Neural cell (in vitro differentiated cells): Measurements from ENCODE around the gene TRIM5. TPM values are rescaled to one million over a fixed set of nuclear protein-coding genes. Genes with fewer than 3 reads are reported as not detected.

Experiments
- H2AFZ ChIP-seq: fragments of 200-600, 300-800 bp; sonication (generic), shearing (Covaris generic); 2 replicates; pipeline ENCODE4 v1.6.0; 2014; ENCODE audit warnings: low read depth, mild to moderate bottlenecking, antibody characterized with exemption, low read length, moderate library complexity
- H3F3A ChIP-seq: fragments of 200-600 bp; shearing (Covaris generic); 2 replicates; pipeline ENCODE4 v1.6.1; 2016; ENCODE audit warnings: mild to moderate bottlenecking, moderate library complexity, mixed read lengths, antibody characterized with exemption, low read length; ENCODE audit not compliant: insufficient read depth, poor library complexity, severe bottlenecking
- H3K27ac ChIP-seq: fragments of 200-600, 300-800 bp; sonication (generic), shearing (Covaris generic); 2 replicates; pipeline ENCODE4 v1.5.1; 2014; ENCODE audit warnings: mild to moderate bottlenecking, low read length, moderate library complexity
- H3K27me3 ChIP-seq: fragments of 300-800, 200-600 bp; sonication (generic), shearing (Covaris generic); 2 replicates; pipeline ENCODE4 v1.6.0; 2014; ENCODE audit warnings: mild to moderate bottlenecking, low read depth, low read length, moderate library complexity; ENCODE audit not compliant: insufficient read depth
- H3K36me3 ChIP-seq: fragments of 300-800, 200-600 bp; sonication (generic), shearing (Covaris generic); 2 replicates; pipeline ENCODE4 v1.5.1; 2014; ENCODE audit warnings: mild to moderate bottlenecking, antibody characterized with exemption, low read length, moderate library complexity; ENCODE audit not compliant: insufficient read depth
- H3K4me2 ChIP-seq: fragments of 300-800, 200-600 bp; sonication (generic), shearing (Covaris generic); 2 replicates; pipeline ENCODE4 v1.6.0; 2014; ENCODE audit warnings: mild to moderate bottlenecking, low read length
- H3K4me3 ChIP-seq: fragments of 300-800, 200-600 bp; sonication (generic), shearing (Covaris generic); 2 replicates; pipeline ENCODE4 v1.5.1; 2014; ENCODE audit warnings: mild to moderate bottlenecking, low read length, moderate library complexity
- H3K79me2 ChIP-seq: fragments of 200-600 bp; shearing (Covaris generic); replicated peaks from 2 replicates; pipeline ENCODE4 v1.6.0; 2014; ENCODE audit warnings: mild to moderate bottlenecking, low read length, moderate library complexity; ENCODE audit not compliant: insufficient read depth
- H3K9ac ChIP-seq: fragments of 300-800, 200-600 bp; sonication (generic), shearing (Covaris generic); 2 replicates; pipeline ENCODE4 v1.6.1; 2016; ENCODE audit warnings: mild to moderate bottlenecking, low read length, mixed read lengths
- H3K9me2 ChIP-seq: fragments of 200-600 bp; shearing (Covaris generic); 2 replicates; pipeline ENCODE4 v1.6.1; 2016; ENCODE audit warnings: mild to moderate bottlenecking, low read length, mixed read lengths; ENCODE audit not compliant: insufficient read depth
- H3K9me3 ChIP-seq: fragments of 200-600, 300-800 bp; sonication (generic), shearing (Covaris generic); 2 replicates; pipeline ENCODE4 v1.6.1; 2016; ENCODE audit warnings: mild to moderate bottlenecking, mixed run types, low read length, moderate library complexity, mixed read lengths
- H4K20me1 ChIP-seq: fragments of 200-600 bp; shearing (Covaris generic); 2 replicates; pipeline ENCODE4 v1.6.1; 2016; ENCODE audit warnings: mild to moderate bottlenecking, mixed run types; ENCODE audit not compliant: insufficient read depth
- EP300 ChIP-seq: fragments of 450-650 bp; conservative IDR thresholded peaks from 2 replicates; pipeline ENCODE4 v1.6.1; 2014; ENCODE audit warnings: antibody characterized with exemption, mild to moderate bottlenecking, moderate library complexity; ENCODE audit not compliant: poor library complexity, severe bottlenecking
- EZH2 ChIP-seq: fragments of 200-600, 300-800 bp; shearing (Covaris generic), sonication (generic); IDR thresholded peaks from 2 replicates; pipeline ENCODE4 v1.6.1; 2014; ENCODE audit warnings: antibody characterized with exemption, low read length, borderline replicate concordance, mild to moderate bottlenecking; ENCODE audit not compliant: insufficient read depth, poor library complexity, severe bottlenecking
- MXI1 ChIP-seq: fragments of 450-650 bp; conservative IDR thresholded peaks from 2 replicates; pipeline ENCODE4 v1.6.1; 2014; ENCODE audit warnings: antibody characterized with exemption, mild to moderate bottlenecking; ENCODE audit not compliant: poor library complexity, severe bottlenecking
- POLR2AphosphoS5 ChIP-seq: IDR thresholded peaks from 2 replicates; pipeline ENCODE4 v1.6.1; 2012
- RAD21 ChIP-seq: fragments of 450-650 bp; conservative IDR thresholded peaks from 2 replicates; pipeline ENCODE4 v1.6.1; 2014; ENCODE audit warnings: antibody characterized with exemption, mild to moderate bottlenecking, moderate library complexity
- SMC3 ChIP-seq: fragments of 450-650 bp; conservative IDR thresholded peaks from 2 replicates; pipeline ENCODE4 v1.6.1; 2014; ENCODE audit warnings: antibody characterized with exemption, mild to moderate bottlenecking, moderate library complexity; ENCODE audit not compliant: poor library complexity
- TAF1 ChIP-seq: IDR thresholded peaks from 2 replicates; pipeline ENCODE4 v1.6.1; 2012; ENCODE audit warnings: low read depth
- polyA plus RNA-seq: library from polyadenylated mRNA; depleted of rRNA; stranded (reverse); fragments of >200 nt; gene quantifications from 2 replicates; pipeline ENCODE4 v1.2.3, GENCODE V29; 2014
- TF ChIP-seq, protein P1 (sequence below): fragments of 450-650 bp; IDR thresholded peaks from 2 replicates; pipeline ENCODE4 v1.5.1; 2014; ENCODE audit warnings: antibody characterized with exemption, mild to moderate bottlenecking, moderate library complexity; ENCODE audit not compliant: poor library complexity, severe bottlenecking
- TF ChIP-seq, protein P2 (sequence below): IDR thresholded peaks from 2 replicates; pipeline ENCODE4 v1.6.1; 2012; ENCODE audit warnings: borderline replicate concordance

Gene TRIM5
- polyA plus RNA-seq, 1 donor from 2014 or later, result 2.0 TPM

DNA sequence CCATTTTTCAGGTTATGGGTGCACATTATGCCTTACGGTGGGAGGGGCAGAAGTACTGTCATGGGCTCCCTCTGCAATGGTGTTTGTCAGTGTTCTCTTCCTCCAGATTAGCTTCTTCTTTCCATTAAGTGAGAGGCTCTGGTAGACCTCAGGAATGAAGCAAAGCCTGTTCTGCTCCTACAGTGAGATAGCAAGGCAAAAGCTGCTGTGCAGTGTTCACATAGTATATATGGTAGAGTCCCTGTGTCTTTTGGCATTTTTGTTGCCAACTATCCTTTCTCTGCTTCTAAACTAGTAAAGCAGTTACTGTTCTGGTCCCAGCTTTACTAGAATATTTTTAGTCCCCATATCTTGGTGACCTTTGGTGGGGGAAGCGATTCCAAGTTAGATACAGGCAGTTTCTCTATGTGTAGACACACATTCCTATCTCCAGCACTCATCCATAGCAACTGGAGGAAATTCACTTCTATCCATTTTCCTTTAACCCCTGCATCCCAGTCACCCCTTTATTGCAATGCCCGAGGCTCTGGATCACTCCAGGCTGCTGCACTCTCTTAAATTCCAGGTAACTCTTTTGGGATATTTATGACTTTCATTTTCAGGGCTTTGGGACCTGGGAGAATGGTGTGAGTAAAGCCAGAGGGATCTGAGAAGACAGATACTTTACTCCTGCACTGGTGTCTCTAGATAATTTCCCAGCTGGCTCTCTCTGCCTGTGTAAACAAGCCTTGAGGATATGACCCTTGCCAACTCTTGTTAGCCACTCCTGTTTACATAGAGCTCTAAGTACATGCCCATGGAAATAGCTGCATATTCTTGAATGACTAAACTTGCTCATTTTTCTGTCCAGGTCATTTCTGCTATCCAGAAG lies 64.0 kb downstream of the TRIM5 start:
- no peaks in the 10 kb centered on the region for H4K20me1 ChIP-seq
- no peak overlapping the region for H3K4me3 ChIP-seq
- no peaks in the 10 kb centered on the region for H3K79me2 ChIP-seq
- H3K27me3 ChIP-seq, result no peaks in the 10 kb centered on the region
- H3K9ac ChIP-seq, result no peak overlapping the region
- H3F3A ChIP-seq, result no peaks in the 10 kb centered on the region
- H3K4me2 ChIP-seq, result no peak overlapping the region
- H3K9me2 ChIP-seq, result no peaks in the 10 kb centered on the region
- H3K36me3 ChIP-seq, result no peaks in the 10 kb centered on the region
- H3K27ac ChIP-seq, result no peak overlapping the region
- H2AFZ ChIP-seq, result no peak overlapping the region
- H3K9me3 ChIP-seq, result no peaks in the 10 kb centered on the region
- TF ChIP-seq TAF1 (no peak), RAD21 (no peak), SMC3 (no peak)
- TF ChIP-seq, protein P1, sequence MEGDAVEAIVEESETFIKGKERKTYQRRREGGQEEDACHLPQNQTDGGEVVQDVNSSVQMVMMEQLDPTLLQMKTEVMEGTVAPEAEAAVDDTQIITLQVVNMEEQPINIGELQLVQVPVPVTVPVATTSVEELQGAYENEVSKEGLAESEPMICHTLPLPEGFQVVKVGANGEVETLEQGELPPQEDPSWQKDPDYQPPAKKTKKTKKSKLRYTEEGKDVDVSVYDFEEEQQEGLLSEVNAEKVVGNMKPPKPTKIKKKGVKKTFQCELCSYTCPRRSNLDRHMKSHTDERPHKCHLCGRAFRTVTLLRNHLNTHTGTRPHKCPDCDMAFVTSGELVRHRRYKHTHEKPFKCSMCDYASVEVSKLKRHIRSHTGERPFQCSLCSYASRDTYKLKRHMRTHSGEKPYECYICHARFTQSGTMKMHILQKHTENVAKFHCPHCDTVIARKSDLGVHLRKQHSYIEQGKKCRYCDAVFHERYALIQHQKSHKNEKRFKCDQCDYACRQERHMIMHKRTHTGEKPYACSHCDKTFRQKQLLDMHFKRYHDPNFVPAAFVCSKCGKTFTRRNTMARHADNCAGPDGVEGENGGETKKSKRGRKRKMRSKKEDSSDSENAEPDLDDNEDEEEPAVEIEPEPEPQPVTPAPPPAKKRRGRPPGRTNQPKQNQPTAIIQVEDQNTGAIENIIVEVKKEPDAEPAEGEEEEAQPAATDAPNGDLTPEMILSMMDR, result no peak

DNA sequence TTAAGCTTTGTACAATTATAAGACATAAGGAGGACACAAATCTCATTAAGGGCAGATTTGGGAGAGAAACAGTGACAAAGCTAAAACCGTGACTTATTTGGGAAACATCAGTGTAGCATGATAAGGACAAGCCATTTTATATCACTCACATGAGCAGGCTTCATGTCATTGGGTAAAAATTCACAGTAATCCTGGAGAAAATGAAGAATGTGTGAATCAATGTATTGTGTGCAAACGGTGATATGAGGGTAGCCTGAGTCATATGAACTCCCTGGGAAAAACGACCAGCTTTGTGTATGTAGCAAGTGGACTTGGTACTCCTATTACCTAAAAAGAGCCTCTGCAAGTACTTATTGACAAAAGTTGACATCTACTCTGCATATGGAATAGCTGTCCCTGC lies 66.1 kb downstream of the TRIM5 start:
- H3K9ac ChIP-seq, result no peak overlapping the region

More for the DNA sequence above, 66.1 kb downstream of the TRIM5 start:
- Histone ChIP-seq H3K27me3 (no peaks in the 10 kb centered on the region), H3K36me3 (no peaks in the 10 kb centered on the region), H3K27ac (no peak overlapping the region), H3K9me2 (no peaks in the 10 kb centered on the region), H4K20me1 (no peaks in the 10 kb centered on the region), H3K9me3 (no peaks in the 10 kb centered on the region), H3K4me3 (no peak overlapping the region), H2AFZ (no peak overlapping the region), H3K4me2 (no peak overlapping the region), H3K79me2 (no peaks in the 10 kb centered on the region), H3F3A (no peaks in the 10 kb centered on the region)
- TF ChIP-seq, protein P1, result no peak
- TF ChIP-seq, protein P2, sequence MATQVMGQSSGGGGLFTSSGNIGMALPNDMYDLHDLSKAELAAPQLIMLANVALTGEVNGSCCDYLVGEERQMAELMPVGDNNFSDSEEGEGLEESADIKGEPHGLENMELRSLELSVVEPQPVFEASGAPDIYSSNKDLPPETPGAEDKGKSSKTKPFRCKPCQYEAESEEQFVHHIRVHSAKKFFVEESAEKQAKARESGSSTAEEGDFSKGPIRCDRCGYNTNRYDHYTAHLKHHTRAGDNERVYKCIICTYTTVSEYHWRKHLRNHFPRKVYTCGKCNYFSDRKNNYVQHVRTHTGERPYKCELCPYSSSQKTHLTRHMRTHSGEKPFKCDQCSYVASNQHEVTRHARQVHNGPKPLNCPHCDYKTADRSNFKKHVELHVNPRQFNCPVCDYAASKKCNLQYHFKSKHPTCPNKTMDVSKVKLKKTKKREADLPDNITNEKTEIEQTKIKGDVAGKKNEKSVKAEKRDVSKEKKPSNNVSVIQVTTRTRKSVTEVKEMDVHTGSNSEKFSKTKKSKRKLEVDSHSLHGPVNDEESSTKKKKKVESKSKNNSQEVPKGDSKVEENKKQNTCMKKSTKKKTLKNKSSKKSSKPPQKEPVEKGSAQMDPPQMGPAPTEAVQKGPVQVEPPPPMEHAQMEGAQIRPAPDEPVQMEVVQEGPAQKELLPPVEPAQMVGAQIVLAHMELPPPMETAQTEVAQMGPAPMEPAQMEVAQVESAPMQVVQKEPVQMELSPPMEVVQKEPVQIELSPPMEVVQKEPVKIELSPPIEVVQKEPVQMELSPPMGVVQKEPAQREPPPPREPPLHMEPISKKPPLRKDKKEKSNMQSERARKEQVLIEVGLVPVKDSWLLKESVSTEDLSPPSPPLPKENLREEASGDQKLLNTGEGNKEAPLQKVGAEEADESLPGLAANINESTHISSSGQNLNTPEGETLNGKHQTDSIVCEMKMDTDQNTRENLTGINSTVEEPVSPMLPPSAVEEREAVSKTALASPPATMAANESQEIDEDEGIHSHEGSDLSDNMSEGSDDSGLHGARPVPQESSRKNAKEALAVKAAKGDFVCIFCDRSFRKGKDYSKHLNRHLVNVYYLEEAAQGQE, result no peak
- no peak for TF ChIP-seq TAF1
- TF ChIP-seq MXI1, result no peak
- TF ChIP-seq EP300, result no peak
- TF ChIP-seq SMC3, result no peak
- no peak for TF ChIP-seq POLR2AphosphoS5
- TF ChIP-seq EZH2, result no peak
- no peak for TF ChIP-seq RAD21

Other genes starting within 250 kb of the TRIM5 start
- not detected in 2 replicates for gene OR51I1, start 243.6 kb downstream of the TRIM5 start, polyA plus RNA-seq
- gene OR51I2, start 235.8 kb downstream of the TRIM5 start, polyA plus RNA-seq, result not detected in 2 replicates
- not detected in 2 replicates for gene OR52D1, start 196.4 kb downstream of the TRIM5 start, polyA plus RNA-seq
- gene UBQLN3, start 175.1 kb downstream of the TRIM5 start, polyA plus RNA-seq, result not detected in 2 replicates
- gene UBQLNL, start 168.4 kb downstream of the TRIM5 start, polyA plus RNA-seq, result not detected in 2 replicates
- gene OR52H1, start 136.5 kb downstream of the TRIM5 start, polyA plus RNA-seq, result not detected in 2 replicates
- gene OR52B6, start 104.2 kb downstream of the TRIM5 start, polyA plus RNA-seq, result not detected in 2 replicates
- gene TRIM6, start 88.4 kb downstream of the TRIM5 start, polyA plus RNA-seq, result not detected in 2 replicates
- not detected in 2 replicates for gene TRIM34, start 60.1 kb downstream of the TRIM5 start, polyA plus RNA-seq
- 4.3 and 10.2 TPM in 2 replicates for gene TRIM22, start 4.7 kb upstream of the TRIM5 start, polyA plus RNA-seq
- not detected in 2 replicates for gene OR56B1, start 51.4 kb upstream of the TRIM5 start, polyA plus RNA-seq
- not detected in 2 replicates for gene OR52N4, start 69.2 kb upstream of the TRIM5 start, polyA plus RNA-seq
- not detected in 2 replicates for gene OR52N5, start 98.3 kb upstream of the TRIM5 start, polyA plus RNA-seq
- not detected in 2 replicates for gene OR52N1, start 106.2 kb upstream of the TRIM5 start, polyA plus RNA-seq
- not detected in 2 replicates for gene OR52N2, start 123.8 kb upstream of the TRIM5 start, polyA plus RNA-seq
- gene OR52E6, start 156.8 kb upstream of the TRIM5 start, polyA plus RNA-seq, result not detected in 2 replicates
- not detected in 2 replicates for gene OR52E8, start 172.6 kb upstream of the TRIM5 start, polyA plus RNA-seq
- not detected in 2 replicates for gene OR52E4, start 195.6 kb upstream of the TRIM5 start, polyA plus RNA-seq
- not detected in 2 replicates for gene OR52E5, start 208.1 kb upstream of the TRIM5 start, polyA plus RNA-seq